IPS-15b (cell line): ENCODE results near the gene PHACTR3.

Source experiments
- H3K27me3 ChIP-seq: one replicate; pipeline ENCODE4 v1.6.1; 2013; ENCODE audit warnings: low read length; ENCODE audit not compliant: control insufficient read depth, insufficient read depth
- H3K36me3 ChIP-seq: one replicate; pipeline ENCODE4 v1.6.1; 2013; ENCODE audit warnings: low read length; ENCODE audit not compliant: control insufficient read depth, insufficient read depth
- H3K4me1 ChIP-seq: one replicate; pipeline ENCODE4 v1.6.1; 2013; ENCODE audit warnings: mild to moderate bottlenecking, low read length; ENCODE audit not compliant: control insufficient read depth, insufficient read depth
- H3K4me3 ChIP-seq: one replicate; pipeline ENCODE4 v1.5.1; 2013; ENCODE audit warnings: low read depth, low read length
- H3K9ac ChIP-seq: one replicate; pipeline ENCODE4 v1.6.1; 2013; ENCODE audit warnings: low read depth, mild to moderate bottlenecking, low read length
- H3K9me3 ChIP-seq: one replicate; pipeline ENCODE4 v1.6.1; 2013; ENCODE audit warnings: mild to moderate bottlenecking, low read length; ENCODE audit not compliant: control insufficient read depth, insufficient read depth

Gene PHACTR3

DNA sequence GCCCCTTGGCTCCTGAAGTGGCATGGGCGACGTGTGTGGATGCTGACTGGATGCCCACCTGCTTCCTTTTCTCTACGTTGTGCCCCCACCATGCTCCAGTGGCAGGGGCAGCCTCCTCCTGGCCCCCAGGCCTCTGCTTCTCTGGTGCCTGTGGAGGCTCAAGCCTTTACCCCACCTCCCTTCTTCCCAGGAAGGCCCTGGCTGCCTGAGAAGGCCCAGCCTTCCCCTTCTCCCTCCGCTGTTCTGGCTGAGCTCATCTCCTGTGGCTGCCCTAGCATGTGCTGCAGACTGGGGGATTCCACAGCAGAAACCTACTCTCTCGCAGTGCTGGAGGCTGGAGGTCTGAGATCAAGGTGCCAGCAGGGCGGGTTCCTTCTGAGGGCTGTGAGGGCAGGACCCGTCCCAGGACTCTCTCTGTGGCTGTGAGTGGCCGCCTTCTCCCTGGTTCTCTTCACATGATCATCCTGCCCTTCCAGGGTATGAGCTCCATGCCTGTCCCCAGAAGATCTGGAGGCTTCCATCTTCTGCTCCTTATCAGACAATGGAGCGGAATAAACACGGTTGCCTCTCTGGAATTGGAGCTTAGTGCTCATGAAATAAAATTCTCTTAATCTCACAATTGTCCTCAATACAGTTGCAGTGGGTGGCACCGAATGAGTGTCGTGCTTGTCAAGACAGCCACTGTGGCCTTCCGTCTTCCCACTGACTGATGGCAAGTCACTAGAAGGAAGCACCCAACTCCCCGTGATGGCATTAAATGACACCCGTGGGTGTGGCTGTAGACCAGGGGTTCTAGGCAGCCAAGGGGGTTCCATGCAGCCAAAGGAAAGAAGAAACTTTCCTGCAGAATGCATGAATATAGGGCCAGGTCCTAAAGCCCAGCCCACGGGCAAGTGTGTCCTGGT, 25.1 kb downstream of the PHACTR3 start:
- Histone ChIP-seq H3K9ac (no peak overlapping the region), H3K4me3 (no peak overlapping the region), H3K36me3 (no peaks in the 10 kb centered on the region), H3K4me1 (no peaks in the 10 kb centered on the region), H3K27me3 (no peaks in the 10 kb centered on the region), H3K9me3 (no peaks in the 10 kb centered on the region)

DNA sequence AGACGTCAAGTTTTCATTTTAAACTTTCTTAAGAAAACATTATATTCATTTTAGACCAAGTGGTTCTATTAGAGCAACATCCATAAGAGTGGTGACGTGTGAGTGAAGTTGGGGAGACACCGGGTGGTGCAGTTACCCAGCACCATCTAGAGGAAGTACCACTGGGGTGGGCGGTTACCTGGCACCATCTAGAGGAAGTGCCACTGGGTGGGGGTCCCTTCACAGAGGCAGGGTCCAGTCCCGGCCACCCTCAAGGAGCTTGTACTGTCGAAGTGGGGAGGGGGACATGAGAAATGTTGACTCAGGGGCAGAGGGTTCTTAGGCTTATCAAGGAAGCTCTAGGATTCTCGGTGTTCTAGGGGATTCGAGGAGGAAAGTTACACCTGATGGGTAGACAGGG, 26.2 kb downstream of the PHACTR3 start:
- Histone ChIP-seq H3K27me3 (no peaks in the 10 kb centered on the region), H3K36me3 (no peaks in the 10 kb centered on the region), H3K4me1 (no peaks in the 10 kb centered on the region), H3K4me3 (no peak overlapping the region), H3K9ac (no peak overlapping the region), H3K9me3 (no peaks in the 10 kb centered on the region)

GRCh38 chr20:59631751-59632540, 27.6 kb downstream of the PHACTR3 start:
- Histone ChIP-seq H3K4me3 (no peak overlapping the region), H3K4me1 (no peaks in the 10 kb centered on the region), H3K9me3 (no peaks in the 10 kb centered on the region), H3K36me3 (no peaks in the 10 kb centered on the region), H3K27me3 (no peaks in the 10 kb centered on the region), H3K9ac (no peak overlapping the region)

- no peak overlapping the region for H3K4me3 ChIP-seq
- H3K9ac ChIP-seq: no peak overlapping the region
- no peaks in the 10 kb centered on the region for H3K36me3 ChIP-seq
- H3K27me3 ChIP-seq: no peaks in the 10 kb centered on the region
- H3K9me3 ChIP-seq: no peaks in the 10 kb centered on the region
- H3K4me1 ChIP-seq: no peaks in the 10 kb centered on the region
Observed at GRCh38 chr20:59632541-59633113, 28.3 kb downstream of the PHACTR3 start.

DNA sequence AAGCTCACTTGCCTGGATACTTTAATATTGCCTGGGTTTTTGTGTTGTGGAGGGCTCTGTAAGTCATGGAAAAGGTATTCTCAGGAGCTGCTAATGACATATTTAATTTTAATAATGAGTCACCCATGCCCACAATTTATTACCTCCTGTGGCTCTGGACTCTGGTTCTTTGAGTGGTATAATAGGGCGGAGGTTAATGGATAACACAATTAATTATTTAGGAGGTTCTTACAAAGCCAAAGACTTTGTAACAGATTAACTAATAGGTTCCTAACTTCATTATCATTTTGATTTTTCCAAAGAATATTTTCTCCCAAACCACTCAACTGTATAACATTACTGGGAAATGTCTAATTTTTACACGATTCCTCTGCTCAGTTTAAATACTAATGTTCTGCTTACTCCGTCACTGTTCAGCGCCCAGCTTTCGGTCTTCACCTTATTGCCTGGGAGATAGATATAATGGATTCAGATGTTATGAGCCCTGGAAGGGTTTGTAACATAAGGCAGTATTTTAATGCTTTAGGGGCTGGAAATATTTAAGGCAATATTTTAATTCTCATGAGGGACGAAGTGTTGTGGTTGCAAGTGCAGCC, 29.4 kb downstream of the PHACTR3 start:
- Histone ChIP-seq H3K9ac (no peak overlapping the region), H3K27me3 (peaks cover 2% of the 10 kb centered on the region), H3K9me3 (no peaks in the 10 kb centered on the region), H3K4me3 (no peak overlapping the region), H3K36me3 (no peaks in the 10 kb centered on the region), H3K4me1 (no peaks in the 10 kb centered on the region)

- peaks cover 2% of the 10 kb centered on the region for H3K27me3 ChIP-seq
Observed at GRCh38 chr20:59634435-59635005, 30.2 kb downstream of the PHACTR3 start.

DNA sequence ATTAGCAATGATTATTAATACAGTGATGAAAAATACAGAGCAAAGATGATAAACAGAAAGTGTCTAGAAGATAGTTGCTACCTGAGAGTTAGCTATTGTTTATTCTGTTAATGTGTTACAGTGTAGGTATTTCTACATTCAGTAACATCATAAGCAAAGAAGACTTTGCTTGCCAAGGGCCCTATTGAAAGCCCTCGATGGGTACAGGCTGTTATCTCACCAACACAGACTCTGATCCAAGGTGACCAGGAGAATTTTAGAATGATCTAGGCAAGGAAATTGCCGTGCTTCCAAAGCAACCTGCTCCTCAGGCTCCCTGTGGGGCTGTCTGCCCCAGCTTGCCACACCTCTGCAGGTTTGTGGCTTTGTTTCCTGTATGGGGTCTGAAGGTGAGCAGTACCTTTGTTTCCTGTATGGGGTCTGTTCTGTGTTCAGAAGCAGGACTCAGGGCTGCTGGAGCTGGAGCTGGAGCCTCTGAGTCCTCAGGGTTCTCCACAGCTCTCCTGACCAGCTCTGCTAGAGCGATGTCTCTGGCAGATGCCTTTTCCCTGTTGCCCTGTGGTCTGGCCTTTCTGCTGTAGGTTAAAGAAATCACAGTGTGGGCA, 32.5 kb downstream of the PHACTR3 start:
- Histone ChIP-seq H3K9me3 (no peaks in the 10 kb centered on the region), H3K9ac (no peak overlapping the region), H3K27me3 (peaks cover 6% of the 10 kb centered on the region), H3K4me1 (no peaks in the 10 kb centered on the region), H3K4me3 (no peak overlapping the region), H3K36me3 (no peaks in the 10 kb centered on the region)

More at GRCh38 chr20:59634435-59635005, 30.2 kb downstream of the PHACTR3 start:
- no peaks in the 10 kb centered on the region for H3K9me3 ChIP-seq
- H3K4me1 ChIP-seq: no peaks in the 10 kb centered on the region
- no peak overlapping the region for H3K4me3 ChIP-seq
- H3K9ac ChIP-seq: no peak overlapping the region
- no peaks in the 10 kb centered on the region for H3K36me3 ChIP-seq

DNA sequence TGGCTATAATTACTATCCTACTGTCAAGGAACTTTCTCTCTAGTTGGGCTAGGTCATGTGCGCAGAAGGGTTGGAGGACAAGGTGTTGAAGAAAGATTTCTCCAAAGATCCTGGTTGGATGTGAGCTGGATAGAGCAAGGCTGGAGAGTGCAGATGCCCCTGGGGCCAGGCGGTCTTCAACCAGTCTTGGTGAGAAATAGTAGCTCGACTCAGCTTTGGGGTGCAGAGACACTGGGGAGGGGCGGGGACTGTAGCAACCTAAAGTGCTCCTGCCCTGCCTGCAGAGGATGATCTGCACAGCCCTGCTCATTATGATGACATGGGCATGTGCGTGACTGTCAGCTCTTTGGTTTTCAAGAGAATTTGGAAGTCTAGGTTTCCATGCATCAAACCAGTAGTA, 35.9 kb downstream of the PHACTR3 start:
- Histone ChIP-seq H3K27me3 (peaks cover 6% of the 10 kb centered on the region), H3K36me3 (no peaks in the 10 kb centered on the region), H3K9ac (no peak overlapping the region), H3K4me3 (no peak overlapping the region), H3K9me3 (no peaks in the 10 kb centered on the region), H3K4me1 (no peaks in the 10 kb centered on the region)

- Histone ChIP-seq H3K4me3 (no peak overlapping the region), H3K9me3 (no peaks in the 10 kb centered on the region), H3K36me3 (no peaks in the 10 kb centered on the region), H3K9ac (no peak overlapping the region), H3K4me1 (no peaks in the 10 kb centered on the region), H3K27me3 (peaks cover 5% of the 10 kb centered on the region)
Observed at GRCh38 chr20:59643615-59644061, 39.3 kb downstream of the PHACTR3 start.

GRCh38 chr20:59644371-59644939, 40.1 kb downstream of the PHACTR3 start:
- no peaks in the 10 kb centered on the region for H3K4me1 ChIP-seq
- H3K9me3 ChIP-seq: no peaks in the 10 kb centered on the region

More at GRCh38 chr20:59644371-59644939, 40.1 kb downstream of the PHACTR3 start:
- H3K9ac ChIP-seq: no peak overlapping the region
- no peaks in the 10 kb centered on the region for H3K36me3 ChIP-seq
- H3K27me3 ChIP-seq: peaks cover 6% of the 10 kb centered on the region
- no peak overlapping the region for H3K4me3 ChIP-seq
